Aorta (tissue), 5 donors: Measurements from ENCODE around the gene BPIFA3. TPM values are rescaled to one million over a fixed set of nuclear protein-coding genes. Genes with fewer than 3 reads are reported as not detected.

Source experiments
- ATAC-seq: fragments of 200-7000 bp; cut with Tn5 transposase; one replicate; pipeline ENCODE4 v1.9.1; 2022; ENCODE audit warnings: moderate library complexity; ENCODE audit not compliant: low FRiP score
- DNase-seq, 2 donors: peaks; one replicate each; pipeline ENCODE4 v3.0.0-alpha.2; 2020
- H3K27ac ChIP-seq, 2 donors: one replicate each; pipeline ENCODE4 v1.5.1; 2013; ENCODE audit warnings: low read length in 2 of 2, mild to moderate bottlenecking in 2 of 2, moderate library complexity in 2 of 2, control low read depth in 1 of 2, inconsistent platforms in 1 of 2, low read depth in 1 of 2
- H3K27me3 ChIP-seq, 2 donors: one replicate each; pipeline ENCODE4 v1.6.1; 2013; ENCODE audit warnings: control low read depth in 1 of 2, low read length in 1 of 2, mild to moderate bottlenecking in 1 of 2, moderate library complexity in 1 of 2; ENCODE audit not compliant: insufficient read depth in 2 of 2, control insufficient read depth in 1 of 2
- H3K36me3 ChIP-seq, 2 donors: one replicate each; pipeline ENCODE4 v1.6.1; 2013; ENCODE audit warnings: control low read depth in 1 of 2, low read length in 1 of 2, mild to moderate bottlenecking in 1 of 2; ENCODE audit not compliant: insufficient read depth in 2 of 2, control insufficient read depth in 1 of 2
- H3K4me1 ChIP-seq, 2 donors: one replicate each; pipeline ENCODE4 v1.6.1; 2013; ENCODE audit warnings: low read length in 2 of 2, control low read depth in 1 of 2, mild to moderate bottlenecking in 1 of 2, moderate library complexity in 1 of 2; ENCODE audit not compliant: insufficient read depth in 2 of 2, control insufficient read depth in 1 of 2
- H3K4me3 ChIP-seq, 2 donors: one replicate each; pipeline ENCODE4 v1.5.1; 2013; ENCODE audit warnings: low read length in 2 of 2, control low read depth in 1 of 2, mild to moderate bottlenecking in 1 of 2
- H3K9me3 ChIP-seq: one replicate; pipeline ENCODE4 v1.6.1; 2013; ENCODE audit warnings: mild to moderate bottlenecking, low read length; ENCODE audit not compliant: control insufficient read depth
- WGBS, 2 donors: extraction: QIAGEN DNeasy Blood & Tissue Kit; methylation state at CpG; one replicate each; pipeline ENCODE4 v1.1.7; 2013; 5-methylcytosine and 5-hydroxymethylcytosine counted together
- intact Hi-C, 2 donors: fragments of 100-400 bp; cut with DNase I; formaldehyde crosslinking; loops; one replicate each; pipeline versions ENCODE4 v1.14.2 to v1.15.0; 2022
- polyA plus RNA-seq, 2 donors: library from polyadenylated mRNA; stranded (reverse); fragments of 200-250 nt; gene quantifications; one replicate each; pipeline ENCODE4 v1.2.3, GENCODE V29; 2013
- total RNA-seq, 2 donors: library from RNA; stranded (reverse); fragmentation: NEBNext Ultra II Directional; extraction: Animal tissue kit (Norgen Biotek cat#: 25700); gene quantifications; one replicate each; pipeline ENCODE4 v1.2.1, GENCODE V29; 2021
- donor health status: healthy with polysubstance abuse.
- donor health status: Bipolar disorder and iron deficiency.
- donor health status: DM: no; HTN: no; CAD: no.
- donor health status: DM: no; HTN: no; CAD: no.
- donor health status: DM: yes; HTN: yes; CAD: no.

Gene BPIFA3
- total and polyA plus RNA-seq, 4 donors, result not detected

GRCh38 chr20:33276303-33277113 is 59.4 kb downstream of the BPIFA3 start:
- Histone ChIP-seq H3K36me3 (no peaks in the 10 kb centered on the region), H3K9me3 (no peaks in the 10 kb centered on the region), H3K4me3 (no peak overlapping the region), H3K27ac (no peak overlapping the region), H3K27me3 (no peaks in the 10 kb centered on the region), H3K4me1 (no peaks in the 10 kb centered on the region)
- ATAC-seq, result no peak
- WGBS, 2 donors, result 70 to 71% methylated on average over 10 to 12 of the region's 12 CpGs
- intact Hi-C loops, result no loop called here
- DNase-seq, result peak in 1 of 2 donors; percentile 35

Other genes starting within 250 kb of the BPIFA3 start
- gene SUN5, start 212.9 kb upstream of the BPIFA3 start, total RNA-seq, result not detected
- gene SUN5, start 212.9 kb upstream of the BPIFA3 start, polyA plus RNA-seq, result not detected
- not detected for gene BPIFB2, start 209.6 kb upstream of the BPIFA3 start, total RNA-seq
- gene BPIFB2, start 209.6 kb upstream of the BPIFA3 start, polyA plus RNA-seq, result not detected
- gene BPIFB6, start 185.7 kb upstream of the BPIFA3 start, total RNA-seq, result not detected
- gene BPIFB6, start 185.7 kb upstream of the BPIFA3 start, polyA plus RNA-seq, result not detected
- gene BPIFB3, start 163.4 kb upstream of the BPIFA3 start, total RNA-seq, result not detected
- gene BPIFB3, start 163.4 kb upstream of the BPIFA3 start, polyA plus RNA-seq, result not detected
- not detected for gene BPIFB4, start 137.7 kb upstream of the BPIFA3 start, total RNA-seq
- not detected for gene BPIFB4, start 137.7 kb upstream of the BPIFA3 start, polyA plus RNA-seq
- not detected for gene BPIFA2, start 49.2 kb upstream of the BPIFA3 start, total RNA-seq
- gene BPIFA2, start 49.2 kb upstream of the BPIFA3 start, polyA plus RNA-seq, result not detected
- gene BPIFA1, start 18.6 kb downstream of the BPIFA3 start, total RNA-seq, result not detected
- gene BPIFA1, start 18.6 kb downstream of the BPIFA3 start, polyA plus RNA-seq, result not detected
- not detected for gene BPIFB1, start 65.9 kb downstream of the BPIFA3 start, total RNA-seq
- gene BPIFB1, start 65.9 kb downstream of the BPIFA3 start, polyA plus RNA-seq, result under 1 TPM; 0.05 to 0.13 TPM
- gene CDK5RAP1, start 184.2 kb downstream of the BPIFA3 start, total RNA-seq, result 10 to 100 TPM; 23.4 to 23.9 TPM
- gene CDK5RAP1, start 184.2 kb downstream of the BPIFA3 start, polyA plus RNA-seq, result 10 to 100 TPM; 16.8 to 65.7 TPM
- gene SNTA1, start 226.4 kb downstream of the BPIFA3 start, total RNA-seq, result 10 to 100 TPM; 37.5 to 43.2 TPM
- 10 to 100 TPM; 46.3 to 61.4 TPM for gene SNTA1, start 226.4 kb downstream of the BPIFA3 start, polyA plus RNA-seq